Ramos (cell line): ENCODE measurements around the gene LSAMP.

ENCODE experiments used
- in situ Hi-C: fragments of 300-500 bp; cut with MboI; formaldehyde crosslinking; loops from one replicate; pipeline ENCODE4 v1.14.3; 2022; ENCODE audit warnings: low sequenced_read_pairs; ENCODE audit not compliant: unreplicated experiment

LSAMP gene

GRCh38 chr3:116186049-116186448 is 259.2 kb downstream of the LSAMP start:
- in situ Hi-C loops = no loop called here

GRCh38 chr3:116181159-116181558 is 264.1 kb downstream of the LSAMP start:
- in situ Hi-C loops = no loop called here

- in situ Hi-C loops = no loop called here
These were observed 266.2 kb downstream of the LSAMP start for GRCh38 chr3:116179091-116179490.

GRCh38 chr3:116176974-116177555 is 268.2 kb downstream of the LSAMP start:
- in situ Hi-C loops = no loop called here

GRCh38 chr3:116166121-116166520 is 279.2 kb downstream of the LSAMP start:
- in situ Hi-C loops = no loop called here

GRCh38 chr3:116165641-116166040 is 279.6 kb downstream of the LSAMP start:
- in situ Hi-C loops = no loop called here

GRCh38 chr3:116165135-116165534 is 280.2 kb downstream of the LSAMP start:
- in situ Hi-C loops = no loop called here

GRCh38 chr3:116164039-116164438 is 281.2 kb downstream of the LSAMP start:
- in situ Hi-C loops = no loop called here

GRCh38 chr3:116161575-116162525 is 283.4 kb downstream of the LSAMP start:
- in situ Hi-C loops = no loop called here

- in situ Hi-C loops = no loop called here
These were observed 284.7 kb downstream of the LSAMP start for GRCh38 chr3:116160594-116160993.

GRCh38 chr3:116155841-116156240 is 289.4 kb downstream of the LSAMP start:
- in situ Hi-C loops = no loop called here

- in situ Hi-C loops = no loop called here
These were observed 290.9 kb downstream of the LSAMP start for GRCh38 chr3:116154389-116154788.

- in situ Hi-C loops = no loop called here
These were observed 292.1 kb downstream of the LSAMP start for GRCh38 chr3:116153174-116153573.

- in situ Hi-C loops = no loop called here
These were observed 294.6 kb downstream of the LSAMP start for GRCh38 chr3:116150655-116151167.

GRCh38 chr3:116148881-116149851 is 296.1 kb downstream of the LSAMP start:
- in situ Hi-C loops = loop anchor here (25.0 kb wide), 1 partner anchor 613 kb away; no protein-coding TSS in a partner anchor

- in situ Hi-C loops = loop anchor here (25.0 kb wide), 1 partner anchor 617 kb away; no protein-coding TSS in a partner anchor
These were observed 299.7 kb downstream of the LSAMP start for GRCh38 chr3:116145613-116146012.

- in situ Hi-C loops = loop anchor here (25.0 kb wide), 1 partner anchor 621 kb away; no protein-coding TSS in a partner anchor
These were observed 303.6 kb downstream of the LSAMP start for GRCh38 chr3:116141724-116142123.

GRCh38 chr3:116140100-116140689 is 305.1 kb downstream of the LSAMP start:
- in situ Hi-C loops = loop anchor here (25.0 kb wide), 1 partner anchor 622 kb away; no protein-coding TSS in a partner anchor

- in situ Hi-C loops = loop anchor here (25.0 kb wide), 1 partner anchor 623 kb away; no protein-coding TSS in a partner anchor
These were observed 305.6 kb downstream of the LSAMP start for GRCh38 chr3:116139641-116140040.
